Dendritic cell treated with granulocyte-macrophage colony-stimulating factor and Interleukin-4, amounts not matched to agents 40 ng/mL and 50 ng/mL, for 4 days (primary cell): ENCODE results near the gene ACCS.

ENCODE experiments used
- H3K27ac Mint-ChIP-seq: one replicate; pipeline ENCODE4 v1.8.0; 2022; ENCODE audit warnings: mild to moderate bottlenecking, mixed read lengths
- H3K27me3 Mint-ChIP-seq: one replicate; pipeline ENCODE4 v1.8.0; 2022; ENCODE audit warnings: mild to moderate bottlenecking, mixed read lengths
- H3K36me3 Mint-ChIP-seq: one replicate; pipeline ENCODE4 v1.8.0; 2022; ENCODE audit warnings: low read depth, mixed read lengths
- H3K4me1 Mint-ChIP-seq: one replicate; pipeline ENCODE4 v1.8.0; 2022; ENCODE audit warnings: low read depth, mixed read lengths
- H3K4me3 Mint-ChIP-seq: one replicate; pipeline ENCODE4 v1.8.0; 2022; ENCODE audit warnings: mild to moderate bottlenecking, moderate library complexity, mixed read lengths
- H3K9me3 Mint-ChIP-seq: one replicate; pipeline ENCODE4 v1.8.0; 2022; ENCODE audit warnings: mixed read lengths
- intact Hi-C: fragments of 100-400 bp; cut with micrococcal nuclease; formaldehyde crosslinking; loops from one replicate; pipeline ENCODE4 v1.15.0; 2022

The ACCS gene, protein sequence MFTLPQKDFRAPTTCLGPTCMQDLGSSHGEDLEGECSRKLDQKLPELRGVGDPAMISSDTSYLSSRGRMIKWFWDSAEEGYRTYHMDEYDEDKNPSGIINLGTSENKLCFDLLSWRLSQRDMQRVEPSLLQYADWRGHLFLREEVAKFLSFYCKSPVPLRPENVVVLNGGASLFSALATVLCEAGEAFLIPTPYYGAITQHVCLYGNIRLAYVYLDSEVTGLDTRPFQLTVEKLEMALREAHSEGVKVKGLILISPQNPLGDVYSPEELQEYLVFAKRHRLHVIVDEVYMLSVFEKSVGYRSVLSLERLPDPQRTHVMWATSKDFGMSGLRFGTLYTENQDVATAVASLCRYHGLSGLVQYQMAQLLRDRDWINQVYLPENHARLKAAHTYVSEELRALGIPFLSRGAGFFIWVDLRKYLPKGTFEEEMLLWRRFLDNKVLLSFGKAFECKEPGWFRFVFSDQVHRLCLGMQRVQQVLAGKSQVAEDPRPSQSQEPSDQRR

DNA sequence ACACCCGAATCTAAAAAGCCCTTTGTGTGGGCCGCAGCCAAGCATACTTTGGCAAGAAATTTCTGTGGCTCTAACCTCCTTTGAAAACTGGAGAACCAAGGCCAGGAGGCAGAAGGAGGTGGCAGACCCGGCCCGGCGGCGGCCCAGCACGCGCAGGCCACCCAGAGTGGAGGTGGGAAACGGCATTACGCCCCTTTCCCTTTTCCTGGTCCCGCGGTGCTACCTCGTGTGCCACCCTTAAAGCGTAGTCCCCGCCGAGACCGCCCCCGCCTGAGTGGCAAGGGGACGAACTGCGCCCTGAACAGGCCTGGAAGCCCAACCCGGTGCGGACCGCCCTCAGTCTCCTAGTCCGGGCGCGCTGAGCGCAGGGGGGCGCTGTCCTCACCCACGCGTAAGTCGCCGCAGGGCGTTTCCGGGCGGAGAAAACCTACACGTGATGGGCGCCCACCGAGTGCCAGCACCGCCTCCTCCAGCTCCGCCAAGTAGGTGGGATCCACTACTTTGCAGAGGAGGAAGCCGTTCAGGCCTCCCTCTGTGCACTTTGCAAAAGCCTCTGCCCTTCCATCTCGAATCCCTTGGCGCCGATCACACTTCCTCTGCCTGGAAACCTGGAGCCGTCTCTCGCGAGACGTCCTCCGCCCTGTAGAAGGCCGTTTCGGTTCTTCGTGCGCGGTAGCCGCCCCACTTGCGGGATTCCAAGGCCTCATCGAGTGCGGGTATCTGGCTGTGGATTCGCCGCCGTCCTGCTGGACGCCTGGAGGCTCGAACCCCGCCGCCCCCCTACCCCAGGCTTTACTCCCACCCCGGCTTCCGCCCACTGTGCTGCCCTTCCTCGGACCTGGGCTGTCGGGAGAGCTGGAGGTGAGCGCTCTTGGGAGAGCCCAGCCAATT is at the start of gene ACCS:
TSS of gene ACCS (plus strand) at position 430 of the 891 bp plus-strand sequence. CDS start 1,358 bp downstream, outside the sequence.
- Mint-ChIP-seq H3K9me3 (no peaks in the 10 kb centered on the region), H3K36me3 (peaks cover 43% of the 10 kb centered on the region), H3K27ac (peak within 1 kb of the TSS; percentile 98), H3K4me3 (peak within 1 kb of the TSS; percentile 91), H3K4me1 (peaks cover 26% of the 10 kb centered on the region), H3K27me3 (peaks cover 5% of the 10 kb centered on the region)
- intact Hi-C loops, result loop anchor here (2.0 to 10.0 kb wide), 3 partner anchors 29 to 751 kb away; partner anchors contain the start of genes ALKBH3, API5 and EXT2

DNA sequence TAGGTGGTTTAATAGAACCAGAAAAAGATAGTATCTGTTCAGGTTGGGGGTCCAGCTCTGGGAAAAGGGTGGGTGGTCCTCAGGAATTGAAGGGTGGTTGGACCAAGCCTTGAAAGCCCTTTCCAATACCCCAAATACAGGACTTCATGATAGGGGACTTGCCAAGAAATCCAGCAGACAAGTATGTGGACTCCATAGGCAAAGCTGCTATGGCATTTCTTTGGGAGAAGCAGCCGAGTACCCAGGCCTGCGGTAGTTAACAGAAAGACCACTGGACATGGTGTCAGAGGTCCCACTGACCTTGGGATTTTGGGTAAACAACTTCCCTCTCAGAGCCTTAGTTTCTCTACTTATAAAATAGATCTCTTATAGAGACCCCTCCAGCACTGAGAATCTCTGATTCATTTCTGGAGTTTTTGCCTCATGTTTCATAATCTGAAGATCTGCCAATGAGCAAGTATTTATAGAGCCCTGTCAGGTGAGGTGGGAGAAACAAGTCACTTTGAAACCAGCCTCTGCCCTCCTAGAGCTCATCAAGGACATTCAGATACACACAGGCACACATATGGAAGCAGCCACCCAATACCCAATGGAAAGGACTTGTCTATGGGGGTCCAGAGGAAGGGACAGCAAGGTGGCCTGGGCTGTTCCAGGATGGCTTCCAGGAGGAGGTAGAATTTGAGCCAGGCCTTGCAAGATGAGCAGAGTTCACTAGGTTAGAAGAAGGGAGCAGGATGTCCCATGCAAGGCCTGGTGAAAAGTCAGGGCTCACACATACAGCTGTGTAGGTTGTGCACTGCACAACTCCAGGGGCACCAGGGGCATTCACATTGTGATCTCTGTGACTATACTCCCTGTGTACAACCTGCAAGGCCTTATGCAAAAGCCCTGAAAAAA is 49.3 kb upstream of the ACCS start:
- Mint-ChIP-seq H3K27ac (no peak overlapping the region), H3K9me3 (no peaks in the 10 kb centered on the region), H3K4me3 (no peak overlapping the region), H3K27me3 (peaks cover 5% of the 10 kb centered on the region), H3K36me3 (no peaks in the 10 kb centered on the region), H3K4me1 (no peaks in the 10 kb centered on the region)
- intact Hi-C loops, result no loop called here

DNA sequence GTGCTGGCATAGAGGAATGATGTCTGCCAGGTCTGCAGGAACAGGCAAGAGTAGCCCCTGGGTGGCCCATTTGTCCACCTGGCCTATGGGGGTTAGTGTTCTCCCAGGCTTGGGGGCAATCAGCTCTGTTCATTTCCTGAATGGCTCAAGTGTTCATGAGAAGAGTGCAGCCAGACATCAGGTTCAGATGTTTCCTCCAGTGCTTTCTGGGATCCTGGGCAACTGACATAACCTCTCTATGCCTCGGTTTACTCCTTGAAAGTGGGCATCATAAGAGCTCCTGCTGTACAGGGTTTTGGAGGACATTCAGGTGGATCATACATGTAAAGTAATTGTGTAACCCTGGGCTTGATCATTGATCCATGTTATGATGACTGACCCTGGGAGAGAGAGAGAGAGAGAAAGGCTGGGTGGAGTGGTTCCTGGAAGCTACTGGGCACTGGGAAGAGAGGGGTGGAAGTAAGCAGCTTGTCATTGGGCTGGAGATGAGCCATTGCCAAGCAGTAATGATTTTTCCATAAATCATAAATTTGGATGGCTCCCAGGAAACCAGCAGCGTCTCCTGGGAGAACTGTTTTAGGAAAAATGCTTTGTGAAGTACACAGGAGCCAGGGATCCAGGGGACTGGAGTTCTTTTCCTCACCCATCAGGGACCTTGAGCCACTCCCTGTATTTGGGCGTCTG is 48.5 kb upstream of the ACCS start:
- no peak overlapping the region for H3K27ac Mint-ChIP-seq
- intact Hi-C loops, result no loop called here

DNA sequence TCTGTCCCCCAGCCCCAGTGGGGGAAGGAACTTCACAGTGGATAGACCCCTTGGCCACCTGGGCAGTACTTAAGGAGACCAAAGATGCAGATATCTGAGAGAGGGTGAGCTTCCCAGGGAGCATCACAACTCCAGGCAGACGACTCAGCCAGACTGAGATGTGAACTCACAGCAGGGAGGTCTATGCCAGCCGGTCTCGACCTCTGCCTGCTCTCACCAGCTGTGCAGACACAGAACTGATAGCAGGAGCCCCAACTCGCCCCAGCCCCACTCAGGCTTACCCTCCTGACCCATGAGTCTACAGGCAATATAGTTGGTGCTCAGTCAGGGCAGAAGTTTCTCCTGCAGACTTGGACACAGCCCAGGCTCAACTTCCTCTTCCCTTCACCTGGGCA is 47.9 kb upstream of the ACCS start:
- intact Hi-C loops, result no loop called here
- Mint-ChIP-seq H3K4me1 (no peaks in the 10 kb centered on the region), H3K4me3 (no peak overlapping the region), H3K27me3 (peaks cover 10% of the 10 kb centered on the region), H3K27ac (no peak overlapping the region), H3K36me3 (no peaks in the 10 kb centered on the region), H3K9me3 (no peaks in the 10 kb centered on the region)

More for the DNA sequence above, 48.5 kb upstream of the ACCS start:
- H3K4me3 Mint-ChIP-seq, result no peak overlapping the region
- no peaks in the 10 kb centered on the region for H3K9me3 Mint-ChIP-seq
- no peaks in the 10 kb centered on the region for H3K36me3 Mint-ChIP-seq
- peaks cover 9% of the 10 kb centered on the region for H3K27me3 Mint-ChIP-seq
- H3K4me1 Mint-ChIP-seq, result no peaks in the 10 kb centered on the region

DNA sequence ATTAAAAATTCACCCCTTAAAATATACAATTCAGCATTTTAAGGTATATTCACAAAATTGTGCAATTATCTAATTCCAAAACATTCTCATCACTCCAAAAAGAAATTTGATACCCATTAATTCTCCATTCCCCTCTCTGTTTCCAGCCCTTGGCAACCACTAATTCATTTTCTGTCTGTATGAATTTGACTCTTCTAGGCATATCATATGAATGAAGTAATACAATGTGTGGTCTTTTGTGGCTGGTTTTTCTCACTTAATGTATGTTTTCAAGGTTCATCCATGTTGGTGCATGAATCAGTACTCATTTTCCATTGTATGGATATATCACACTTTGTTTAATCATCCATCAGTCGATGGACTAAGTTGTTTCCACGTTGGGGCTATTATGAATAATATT is 47.2 kb upstream of the ACCS start:
- Mint-ChIP-seq H3K27ac (no peak overlapping the region), H3K4me1 (no peaks in the 10 kb centered on the region), H3K4me3 (no peak overlapping the region), H3K27me3 (peaks cover 10% of the 10 kb centered on the region), H3K36me3 (no peaks in the 10 kb centered on the region), H3K9me3 (no peaks in the 10 kb centered on the region)
- intact Hi-C loops, result no loop called here

DNA sequence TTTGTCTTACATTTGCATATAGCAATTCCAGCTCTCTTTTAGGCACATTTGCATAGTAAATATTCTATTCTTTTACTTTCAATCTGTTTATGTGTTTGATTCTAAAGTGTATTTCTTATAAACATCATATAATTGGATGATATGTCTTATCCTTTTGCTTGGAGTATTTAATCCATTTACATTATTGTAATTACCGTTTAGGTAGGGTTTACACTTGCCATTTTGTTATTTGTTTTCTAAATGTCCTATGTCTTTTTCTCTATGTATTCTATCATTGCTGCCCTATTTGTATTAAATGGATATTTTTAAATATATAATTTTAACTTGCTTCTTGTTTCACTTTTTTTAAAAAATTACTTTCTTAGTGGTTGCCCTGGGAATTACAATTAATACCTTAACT is 41.1 kb upstream of the ACCS start:
- intact Hi-C loops, result no loop called here
- Mint-ChIP-seq H3K9me3 (peaks cover 8% of the 10 kb centered on the region), H3K27me3 (peaks cover 10% of the 10 kb centered on the region), H3K36me3 (no peaks in the 10 kb centered on the region), H3K4me1 (no peaks in the 10 kb centered on the region), H3K4me3 (no peak overlapping the region), H3K27ac (no peak overlapping the region)

DNA sequence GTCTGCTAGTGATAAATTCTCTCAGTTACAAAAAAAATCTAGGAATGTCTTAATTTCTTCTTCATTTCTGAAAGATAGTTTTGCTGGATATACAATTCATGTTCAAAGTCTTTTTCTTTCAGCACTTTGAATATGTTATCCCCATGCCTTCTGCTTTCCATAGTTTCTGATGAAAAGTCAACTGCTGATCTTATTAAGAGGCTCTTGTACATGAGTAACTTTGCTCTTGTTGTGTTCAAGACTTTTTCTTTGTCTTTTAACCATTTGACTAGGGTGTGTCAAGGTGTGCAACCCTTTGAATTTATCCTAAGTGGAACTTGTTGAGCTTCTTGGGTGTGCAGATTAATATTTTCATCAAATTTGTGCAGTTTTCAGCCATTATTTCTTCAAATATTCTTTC is 40.3 kb upstream of the ACCS start:
- no peak overlapping the region for H3K27ac Mint-ChIP-seq
- intact Hi-C loops, result no loop called here
- H3K4me1 Mint-ChIP-seq, result no peaks in the 10 kb centered on the region
- no peak overlapping the region for H3K4me3 Mint-ChIP-seq
- H3K27me3 Mint-ChIP-seq, result peaks cover 12% of the 10 kb centered on the region
- H3K9me3 Mint-ChIP-seq, result peaks cover 8% of the 10 kb centered on the region
- H3K36me3 Mint-ChIP-seq, result no peaks in the 10 kb centered on the region

DNA sequence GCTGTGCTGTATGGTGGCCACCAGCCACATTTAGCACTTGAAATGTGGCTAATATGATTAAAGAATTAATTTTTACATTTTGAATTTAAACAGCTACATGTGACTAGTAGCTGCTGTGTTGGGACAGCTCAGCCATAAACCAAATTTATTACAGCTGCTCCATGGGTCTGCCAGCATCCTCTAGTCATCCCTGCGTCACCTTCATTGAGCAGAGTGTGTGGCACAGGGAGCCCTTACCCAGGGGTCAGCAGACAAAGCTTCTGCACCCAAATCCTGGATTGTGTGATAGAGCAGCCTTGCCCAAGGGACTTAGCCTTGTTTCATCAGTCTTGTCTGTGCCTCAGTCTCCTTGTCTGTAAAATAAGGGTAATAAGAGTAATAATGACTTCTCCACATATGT is 37.7 kb upstream of the ACCS start:
- intact Hi-C loops, result no loop called here
- H3K27ac Mint-ChIP-seq, result no peak overlapping the region
- no peaks in the 10 kb centered on the region for H3K36me3 Mint-ChIP-seq
- H3K27me3 Mint-ChIP-seq, result peaks cover 7% of the 10 kb centered on the region
- H3K4me3 Mint-ChIP-seq, result no peak overlapping the region
- H3K4me1 Mint-ChIP-seq, result no peaks in the 10 kb centered on the region
- H3K9me3 Mint-ChIP-seq, result peaks cover 8% of the 10 kb centered on the region

DNA sequence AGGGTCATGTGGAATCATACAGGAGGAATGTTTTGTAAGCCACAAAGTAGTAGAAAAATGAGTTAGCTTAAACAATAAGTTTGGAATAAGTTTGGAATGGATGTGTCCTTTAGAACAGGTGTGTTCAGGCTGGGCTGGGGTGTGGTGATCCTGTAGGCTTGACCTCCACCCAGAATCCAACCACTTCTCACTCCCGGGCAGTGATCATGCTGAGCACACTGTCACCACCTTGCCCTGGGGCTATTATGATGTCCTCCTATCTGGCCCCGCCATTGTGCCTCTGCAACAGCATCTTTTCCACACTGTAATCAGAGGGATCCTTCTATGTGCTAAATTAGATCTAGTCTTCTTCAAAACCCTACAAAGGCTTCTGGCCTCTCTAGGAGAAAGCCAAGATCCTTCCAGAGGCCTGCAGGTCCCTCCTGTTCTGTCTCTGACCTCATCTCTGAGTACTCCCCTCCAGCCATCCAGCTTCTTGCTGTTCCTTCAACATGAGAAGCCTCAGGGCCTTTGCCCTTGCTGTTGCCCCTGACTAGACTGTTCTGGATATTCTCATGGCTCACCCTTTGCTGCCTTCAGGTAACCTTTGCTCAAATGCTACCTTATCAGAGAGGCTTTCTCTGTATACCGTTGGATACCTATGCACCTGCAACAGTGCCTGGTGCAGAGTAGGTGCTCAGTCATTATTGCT is 37.1 kb upstream of the ACCS start:
- no peak overlapping the region for H3K4me3 Mint-ChIP-seq
- intact Hi-C loops, result no loop called here
- H3K36me3 Mint-ChIP-seq, result no peaks in the 10 kb centered on the region
- H3K9me3 Mint-ChIP-seq, result peaks cover 8% of the 10 kb centered on the region
- H3K27me3 Mint-ChIP-seq, result peaks cover 7% of the 10 kb centered on the region
- H3K27ac Mint-ChIP-seq, result no peak overlapping the region
- H3K4me1 Mint-ChIP-seq, result no peaks in the 10 kb centered on the region

DNA sequence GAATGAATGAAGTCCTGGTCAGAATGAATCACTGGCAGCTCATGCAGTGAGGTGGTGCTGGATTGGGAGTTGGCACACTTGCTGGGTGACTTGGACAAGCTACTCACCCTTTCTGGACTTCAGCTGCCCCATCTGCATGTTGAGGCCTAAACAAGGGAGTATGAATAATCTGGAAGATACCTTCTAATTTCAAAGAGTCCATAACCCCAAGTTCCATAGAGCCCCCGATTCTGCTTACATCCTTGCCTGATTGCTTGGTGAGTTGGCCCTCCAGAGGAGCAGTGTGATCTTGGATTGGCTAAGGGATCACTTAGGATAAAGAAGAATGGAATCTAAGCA is 36.6 kb upstream of the ACCS start:
- H3K4me1 Mint-ChIP-seq, result no peaks in the 10 kb centered on the region
- H3K36me3 Mint-ChIP-seq, result no peaks in the 10 kb centered on the region
- intact Hi-C loops, result no loop called here
- no peak overlapping the region for H3K27ac Mint-ChIP-seq
- H3K4me3 Mint-ChIP-seq, result no peak overlapping the region
- H3K27me3 Mint-ChIP-seq, result peaks cover 7% of the 10 kb centered on the region
- peaks cover 8% of the 10 kb centered on the region for H3K9me3 Mint-ChIP-seq

DNA sequence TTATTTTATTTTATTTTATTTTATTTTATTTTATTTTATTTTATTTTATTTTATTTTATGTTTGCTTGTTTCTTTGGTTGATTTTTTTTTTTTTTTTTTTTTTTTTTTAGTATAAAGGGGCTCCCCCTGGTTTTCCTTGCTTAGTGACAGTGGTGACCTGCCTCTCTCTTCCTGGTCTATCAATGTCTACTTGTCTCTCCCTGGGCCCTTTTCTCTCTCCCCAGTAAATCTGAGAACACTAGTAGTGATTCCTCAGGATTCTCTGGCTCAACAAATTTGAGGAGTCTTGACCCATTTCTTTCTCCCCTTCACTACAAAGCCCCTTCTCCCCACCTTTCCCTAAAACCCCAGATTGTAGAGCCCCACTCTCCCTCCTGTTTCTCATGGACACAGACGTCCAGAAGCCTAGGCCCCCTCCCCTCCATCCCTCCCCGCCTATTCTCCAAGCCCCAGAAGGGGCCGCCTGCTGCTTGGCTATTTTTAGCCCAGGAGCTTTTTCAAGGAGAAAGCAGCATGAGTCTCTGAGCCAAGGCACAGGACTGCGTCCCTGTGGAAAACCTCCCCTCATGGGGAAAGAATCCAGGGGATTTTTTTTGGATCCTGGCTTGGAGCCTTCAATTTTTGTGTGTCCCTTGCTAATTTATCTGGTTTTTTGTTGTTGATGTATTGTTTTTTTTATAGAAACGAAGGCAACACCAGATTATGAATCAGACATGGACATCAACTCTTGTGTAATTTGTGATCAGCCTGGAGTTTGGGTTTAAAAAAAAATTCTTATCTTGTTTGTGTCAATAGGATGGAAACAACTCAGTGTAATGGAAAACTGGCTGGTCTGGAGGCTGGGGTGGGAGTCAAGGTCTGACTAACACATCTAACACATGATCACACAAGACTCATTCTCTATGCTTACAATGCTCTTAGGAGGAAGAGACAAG is 35.8 kb upstream of the ACCS start:
- no peak overlapping the region for H3K27ac Mint-ChIP-seq
- H3K36me3 Mint-ChIP-seq, result no peaks in the 10 kb centered on the region
- intact Hi-C loops, result no loop called here
- peaks cover 7% of the 10 kb centered on the region for H3K27me3 Mint-ChIP-seq
- peaks cover 8% of the 10 kb centered on the region for H3K9me3 Mint-ChIP-seq
- H3K4me3 Mint-ChIP-seq, result no peak overlapping the region
- H3K4me1 Mint-ChIP-seq, result no peaks in the 10 kb centered on the region

DNA sequence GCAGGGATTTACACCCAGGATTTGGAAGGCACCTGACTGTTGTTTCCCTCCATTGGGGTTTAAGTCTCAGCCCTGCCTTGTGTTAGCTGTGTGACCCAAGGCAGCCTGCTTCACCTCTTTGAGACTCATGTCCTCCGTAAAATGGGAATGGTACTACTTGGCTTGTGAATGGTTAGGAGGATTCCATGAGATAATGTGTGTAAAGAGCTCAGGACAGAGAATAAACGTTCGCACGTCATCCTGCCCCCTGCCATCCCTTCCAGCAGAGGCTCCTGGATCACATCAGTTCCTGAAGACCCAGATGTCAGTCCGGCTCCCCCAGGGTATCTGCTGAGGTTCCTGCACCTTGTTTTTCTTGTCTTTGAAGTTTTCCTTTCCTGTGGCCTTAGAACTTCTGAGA is 35.1 kb upstream of the ACCS start:
- Mint-ChIP-seq H3K9me3 (peaks cover 5% of the 10 kb centered on the region), H3K4me1 (no peaks in the 10 kb centered on the region), H3K4me3 (no peak overlapping the region), H3K27ac (no peak overlapping the region), H3K27me3 (peaks cover 7% of the 10 kb centered on the region), H3K36me3 (no peaks in the 10 kb centered on the region)
- intact Hi-C loops, result no loop called here
